CD4-positive, alpha-beta T cell treated with Interleukin-12 subunit alpha and Interleukin-12 subunit beta, for 1 hour (primary cell): ENCODE data around the gene DPAGT1.
A peak's percentile ranks its signal among the peaks of the same experiment; 100 is the strongest.
"Not testable (repeated sequence)": the region's sequence is repeated elsewhere in the genome, so short reads cannot be mapped to it uniquely, and the experiment has no call there.

Experiments
- DNase-seq: peaks from one replicate; pipeline ENCODE4 v3.0.0-alpha.2; 2020

The DPAGT1 gene

DNA sequence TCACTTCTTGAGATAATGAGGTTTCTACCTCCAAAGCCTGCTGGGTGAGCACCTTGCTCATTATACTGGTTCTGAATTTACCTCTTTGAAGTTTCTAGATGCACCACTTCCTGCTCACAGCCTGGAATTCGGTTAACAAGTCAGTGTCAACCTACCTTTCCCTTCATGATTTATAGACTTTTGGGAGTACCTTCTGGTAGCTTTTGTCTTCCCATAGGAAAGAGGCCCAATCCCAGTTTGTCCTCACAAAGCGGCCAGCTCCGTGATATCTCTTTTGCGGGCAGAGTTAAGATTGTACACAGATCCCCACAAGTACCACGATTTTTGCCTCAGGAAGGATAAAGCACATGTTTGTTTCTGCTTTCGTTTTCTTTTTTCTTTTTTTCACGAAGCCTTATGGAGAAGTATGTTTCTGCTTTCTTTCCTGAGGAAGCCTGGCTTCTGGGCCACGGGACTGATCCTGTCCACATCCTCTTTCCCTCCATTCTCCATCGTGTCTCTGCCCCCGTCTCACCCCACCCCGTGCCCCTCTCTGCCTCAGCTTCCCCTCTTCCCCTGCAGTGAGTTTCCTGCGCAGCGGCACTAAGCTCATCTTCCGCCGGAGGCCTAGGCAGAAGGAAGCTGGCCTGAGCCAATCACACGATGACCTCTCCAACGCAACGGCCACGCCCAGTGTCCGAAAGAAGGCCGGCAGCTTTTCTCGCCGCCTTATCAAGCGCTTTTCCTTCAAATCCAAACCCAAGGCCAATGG lies 14.0 kb upstream of the DPAGT1 start:
- DNase-seq = peak; percentile 38

DNA sequence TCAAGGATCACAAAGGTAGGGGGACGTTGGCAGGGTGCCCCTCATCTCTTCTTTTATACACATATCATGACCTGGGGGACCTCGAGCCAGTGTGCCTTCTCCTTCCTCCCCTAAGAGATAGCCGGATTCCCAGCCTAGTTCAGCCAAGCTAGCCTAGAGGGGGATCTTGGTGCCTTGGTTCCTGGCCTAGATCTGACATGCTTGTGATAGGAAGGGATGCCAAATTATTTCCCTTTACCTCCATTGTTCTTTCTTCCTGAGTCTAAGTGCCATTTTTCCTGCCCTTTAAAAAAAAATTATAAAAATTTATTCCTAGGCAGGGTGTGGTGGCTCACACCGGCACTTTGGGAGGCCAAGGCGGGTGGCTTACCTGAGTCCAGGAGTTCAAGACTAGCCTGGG lies 12.7 kb upstream of the DPAGT1 start:
- no peak for DNase-seq

- DNase-seq = no peak
These were observed 12.1 kb upstream of the DPAGT1 start for GRCh38 chr11:119113716-119114115.

DNA sequence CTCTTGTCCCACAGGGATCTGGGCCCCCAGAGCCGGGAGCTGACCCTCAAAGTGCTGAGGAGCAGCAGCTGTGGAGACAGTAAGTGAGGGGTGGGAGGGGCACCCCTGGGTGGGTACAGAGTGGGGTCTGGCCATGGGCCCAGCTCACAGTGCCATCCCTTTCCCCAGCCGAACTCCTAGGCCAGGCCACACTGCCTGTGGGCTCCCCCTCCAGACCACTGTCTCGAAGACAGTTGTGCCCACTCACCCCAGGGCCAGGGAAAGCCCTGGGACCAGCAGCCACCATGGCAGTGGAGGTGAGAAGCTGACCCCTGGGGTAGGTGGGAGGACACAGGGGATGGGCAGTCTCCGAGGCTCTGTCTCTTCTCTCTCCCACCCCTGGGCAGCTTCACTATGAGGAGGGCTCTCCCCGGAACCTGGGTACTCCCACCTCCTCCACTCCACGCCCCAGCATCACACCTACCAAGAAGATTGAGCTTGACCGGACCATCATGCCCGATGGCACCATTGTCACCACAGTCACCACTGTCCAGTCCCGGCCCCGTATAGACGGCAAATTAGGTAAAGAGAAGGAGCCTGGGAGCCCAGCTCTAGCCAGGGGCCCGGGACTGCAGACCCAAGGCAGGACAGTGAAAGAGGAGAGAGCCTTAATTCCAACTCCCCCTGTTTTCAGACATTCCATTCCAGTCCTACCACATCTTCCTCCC lies 10.8 kb upstream of the DPAGT1 start:
- DNase-seq = no peak

- DNase-seq = no peak
These were observed 9.8 kb upstream of the DPAGT1 start for GRCh38 chr11:119111361-119111925.

- DNase-seq = no peak
These were observed 8.8 kb upstream of the DPAGT1 start for GRCh38 chr11:119110439-119110838.

DNA sequence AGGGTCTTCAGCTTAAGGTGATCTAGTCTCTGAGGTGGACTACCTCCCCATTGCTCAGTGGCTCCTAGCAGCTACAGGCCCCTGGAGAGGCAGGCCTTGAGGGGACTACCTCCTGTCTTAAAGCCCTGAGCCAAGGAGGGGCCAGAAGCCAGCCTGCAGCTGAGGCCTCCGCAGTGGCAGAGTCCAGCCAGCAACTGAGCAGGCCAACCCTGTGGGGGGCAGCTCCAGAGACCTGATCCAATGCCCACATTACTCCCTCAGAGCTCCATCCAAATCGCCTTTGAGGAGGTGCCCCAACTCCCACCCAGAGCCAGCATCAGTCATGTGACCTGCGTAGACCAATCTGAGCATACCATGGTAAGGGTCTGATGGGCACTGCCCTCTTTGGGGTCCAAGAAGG lies 8.2 kb upstream of the DPAGT1 start:
- no peak for DNase-seq

DNA sequence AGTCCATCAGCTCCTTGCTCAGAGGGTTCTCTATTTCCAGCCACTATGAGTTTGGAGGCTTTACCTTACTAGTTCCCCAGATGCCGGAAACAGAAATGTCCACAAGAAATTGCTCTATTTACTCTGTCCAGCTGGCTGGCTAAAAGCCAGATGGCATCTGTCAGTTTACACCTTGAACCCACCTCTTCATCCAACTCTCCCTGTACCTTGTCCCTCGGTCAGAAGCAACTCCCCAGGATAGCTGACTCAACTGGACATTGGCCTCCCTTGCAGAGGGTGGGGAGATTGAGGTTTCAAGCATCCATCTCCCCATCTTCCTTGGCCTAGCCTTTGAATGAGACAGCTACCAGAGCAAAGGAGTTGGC lies 7.2 kb upstream of the DPAGT1 start:
- no peak for DNase-seq

- peak; percentile 37 for DNase-seq
These were observed 6.6 kb upstream of the DPAGT1 start for GRCh38 chr11:119108146-119108856.

DNA sequence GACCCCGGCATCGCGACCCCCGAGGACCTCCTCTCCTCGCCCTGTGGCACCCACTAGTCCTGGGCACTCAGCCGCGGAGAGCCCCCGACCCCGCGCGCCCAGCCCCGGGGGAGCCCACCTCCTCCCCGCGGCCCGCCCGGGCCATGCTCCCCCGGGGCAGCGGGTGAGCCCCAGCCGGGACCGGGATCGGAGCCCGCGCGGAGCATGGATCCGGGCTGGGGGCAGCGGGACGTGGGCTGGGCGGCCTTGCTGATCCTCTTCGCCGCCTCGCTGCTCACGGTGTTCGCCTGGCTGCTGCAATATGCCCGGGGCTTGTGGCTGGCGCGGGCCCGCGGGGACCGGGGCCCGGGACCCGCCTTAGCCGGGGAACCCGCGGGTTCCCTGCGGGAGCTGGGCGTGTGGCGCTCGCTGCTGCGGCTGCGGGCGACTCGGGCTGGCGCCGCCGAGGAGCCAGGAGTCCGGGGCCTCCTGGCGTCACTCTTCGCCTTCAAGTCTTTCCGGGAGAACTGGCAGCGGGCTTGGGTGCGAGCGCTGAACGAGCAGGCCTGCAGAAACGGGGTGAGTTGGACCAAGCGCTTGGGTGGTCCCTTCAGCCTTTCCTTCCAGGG lies 6.0 kb upstream of the DPAGT1 start:
- DNase-seq = no peak

- peak; percentile 90 for DNase-seq
These were observed 5.2 kb upstream of the DPAGT1 start, which contains the start of gene C2CD2L for GRCh38 chr11:119106564-119107537. TSS of gene C2CD2L (plus strand) at chr11:119107344. CDS start at chr11:119107742, 398 bp downstream.

- DNase-seq = no peak
These were observed 2.1 kb upstream of the DPAGT1 start for GRCh38 chr11:119103793-119104192.

- DNase-seq = not testable (repeated sequence)
These were observed 1.6 kb upstream of the DPAGT1 start for GRCh38 chr11:119103161-119103664.

GRCh38 chr11:119100994-119101758 lies 477 bp downstream of the DPAGT1 start:
- no peak for DNase-seq

GRCh38 chr11:119100246-119100970 lies 1.2 kb downstream of the DPAGT1 start:
- DNase-seq = peak; percentile 28

GRCh38 chr11:119099711-119100110 lies 1.9 kb downstream of the DPAGT1 start:
- no peak for DNase-seq

DNA sequence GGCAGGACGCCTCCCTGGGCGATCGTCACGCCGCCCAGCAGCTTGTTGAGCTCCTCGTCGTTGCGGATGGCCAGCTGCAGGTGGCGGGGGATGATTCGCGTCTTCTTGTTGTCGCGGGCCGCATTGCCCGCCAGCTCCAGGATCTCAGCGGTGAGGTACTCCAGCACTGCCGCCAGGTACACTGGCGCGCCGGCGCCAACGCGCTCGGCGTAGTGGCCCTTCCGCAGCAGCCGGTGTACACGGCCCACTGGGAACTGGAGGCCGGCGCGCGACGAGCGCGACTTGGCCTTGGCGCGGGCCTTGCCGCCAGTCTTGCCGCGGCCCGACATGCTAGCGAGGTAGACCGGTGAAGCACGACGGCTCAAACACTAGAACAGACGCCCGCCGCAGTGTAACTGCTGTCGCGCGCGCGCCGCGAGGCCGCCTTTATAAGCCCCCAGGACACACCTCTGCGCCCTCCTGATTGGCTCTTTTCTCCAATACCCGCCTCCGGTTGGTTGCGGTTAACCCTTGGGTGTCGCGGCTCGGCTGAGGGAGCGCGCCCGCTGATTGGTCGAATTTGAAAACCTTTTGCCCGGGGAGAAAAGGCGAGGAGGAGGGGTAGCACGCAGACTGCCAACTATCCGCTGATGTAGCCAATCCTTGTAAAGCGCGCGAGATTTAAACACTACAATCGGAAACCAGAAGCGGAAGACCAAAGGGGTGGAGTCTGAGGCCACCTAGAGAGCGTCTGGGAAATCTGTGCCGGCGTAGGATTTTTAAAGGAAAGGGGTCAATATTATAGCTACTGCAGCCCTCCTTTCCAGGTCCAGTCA lies 6.4 kb downstream of the DPAGT1 start:
- peak; percentile 100 for DNase-seq

GRCh38 chr11:119094816-119095065 lies 6.9 kb downstream of the DPAGT1 start:
- peak; percentile 71 for DNase-seq
